ENCODE data around the gene B9D2. TPM values are rescaled to one million over a fixed set of nuclear protein-coding genes. Genes with fewer than 3 reads are reported as not detected.
A peak's percentile ranks its signal among the peaks of the same experiment; 100 is the strongest.

The B9D2 gene
- total and polyA plus RNA-seq, 3 donors from 2014 or later = 6.7 to 14.6 (median 13.5) TPM

GRCh38 chr19:41366089-41366488 is 2.1 kb upstream of the B9D2 start:
- no peak overlapping the region for H3K4me3 ChIP-seq
- H3K36me3 ChIP-seq (ENCODE audit: low read depth, missing control alignments) = no peaks in the 10 kb centered on the region
- H3K4me1 ChIP-seq = peaks cover 14% of the 10 kb centered on the region
- H3K9me3 ChIP-seq = no peaks in the 10 kb centered on the region
- no peaks in the 10 kb centered on the region for H3K27me3 ChIP-seq
- H3K27ac ChIP-seq = no peak overlapping the region
- 88 to 89% methylated on average over 1 of the region's 1 CpG for WGBS, 2 donors
- no peak for DNase-seq
- intact Hi-C loops (cut with DNase I; ENCODE audit: low total_unique reads) = no loop called here
- TF ChIP-seq CTCF (IDR thresholded peaks at IDR 0.05) = peak in 1 of 3 experiments; percentile 11
- TF ChIP-seq POLR2A (IDR thresholded peaks at IDR 0.05) = no peak

GRCh38 chr19:41364524-41365391 is 809 bp upstream of the B9D2 start:
- no peaks in the 10 kb centered on the region for H3K9me3 ChIP-seq
- intact Hi-C loops (cut with DNase I; ENCODE audit: low total_unique reads) = no loop called here
- H3K36me3 ChIP-seq (ENCODE audit: low read depth, missing control alignments) = no peaks in the 10 kb centered on the region
- peak; percentile 51 for DNase-seq
- TF ChIP-seq POLR2A (IDR thresholded peaks at IDR 0.05) (no peak), CTCF (IDR thresholded peaks at IDR 0.05) (no peak)
- H3K4me1 ChIP-seq = peaks cover 14% of the 10 kb centered on the region
- H3K4me3 ChIP-seq = peak overlapping the region; percentile 65 to 93
- H3K27me3 ChIP-seq = no peaks in the 10 kb centered on the region
- peak overlapping the region; percentile 93 to 100 for H3K27ac ChIP-seq
- 50 to 52% methylated on average over 14 of the region's 14 CpGs for WGBS, 2 donors

GRCh38 chr19:41363371-41363752 is 587 bp downstream of the B9D2 start:
- TF ChIP-seq POLR2A (IDR thresholded peaks at IDR 0.05) (no peak), CTCF (IDR thresholded peaks at IDR 0.05) (no peak)
- Histone ChIP-seq H3K36me3 (ENCODE audit: low read depth, missing control alignments) (no peaks in the 10 kb centered on the region), H3K4me1 (peaks cover 14% of the 10 kb centered on the region), H3K9me3 (no peaks in the 10 kb centered on the region), H3K27me3 (no peaks in the 10 kb centered on the region), H3K27ac (peak overlapping the region; percentile 93 to 100), H3K4me3 (peak overlapping the region; percentile 65 to 93)
- intact Hi-C loops (cut with DNase I; ENCODE audit: low total_unique reads) = no loop called here
- 37% methylated on average over 6 of the region's 6 CpGs for whole genome bisulfite sequencing, 2 donors
- DNase-seq = no peak

GRCh38 chr19:41362143-41362847 is 1.7 kb downstream of the B9D2 start:
- no peaks in the 10 kb centered on the region for H3K9me3 ChIP-seq
- intact Hi-C loops (cut with DNase I; ENCODE audit: low total_unique reads) = no loop called here
- no peak for DNase-seq
- H3K4me1 ChIP-seq = peaks cover 9% of the 10 kb centered on the region
- no peak for TF ChIP-seq CTCF (IDR thresholded peaks at IDR 0.05)
- no peak for TF ChIP-seq POLR2A (IDR thresholded peaks at IDR 0.05)
- H3K27ac ChIP-seq = no peak overlapping the region
- H3K36me3 ChIP-seq (ENCODE audit: low read depth, missing control alignments) = no peaks in the 10 kb centered on the region
- H3K4me3 ChIP-seq = no peak overlapping the region
- 78 to 90% methylated on average over 10 of the region's 10 CpGs for WGBS, 2 donors
- H3K27me3 ChIP-seq = no peaks in the 10 kb centered on the region

All from testis (tissue), 3 donors.